HL-60 (cell line): Measurements from ENCODE around the gene UST.
"Not testable (repeated sequence)": the region's sequence is repeated elsewhere in the genome, so short reads cannot be mapped to it uniquely, and the experiment has no call there.

Source experiments
- DNase-seq, 2 experiments: peaks; one replicate each; pipeline ENCODE4 v3.0.0-alpha.2; 2010 to 2020; ENCODE audit warnings: low read depth in 1 of 2, low spot score in 1 of 2
- H3K27ac ChIP-seq: fragments of 250-450 bp; sonication (Bioruptor Pico); replicated peaks from 2 replicates; pipeline ENCODE4 v1.5.1; 2020; ENCODE audit warnings: mild to moderate bottlenecking, moderate library complexity
- H3K27me3 ChIP-seq: fragments of 250-450 bp; sonication (Bioruptor Pico); 2 replicates; pipeline ENCODE4 v1.5.1; 2021; ENCODE audit warnings: mild to moderate bottlenecking, moderate library complexity; ENCODE audit not compliant: insufficient read depth, poor library complexity, severe bottlenecking
- H3K4me3 ChIP-seq: replicated peaks from 2 replicates; pipeline ENCODE4 v1.5.1; 2011; ENCODE audit warnings: mild to moderate bottlenecking, control low read depth, low read length; ENCODE audit not compliant: insufficient read depth
- GABPA ChIP-seq: IDR thresholded peaks from 2 replicates; pipeline ENCODE4 v1.6.1; 2012; ENCODE audit warnings: low read depth
- POLR2AphosphoS5 ChIP-seq: IDR thresholded peaks from 2 replicates; pipeline ENCODE4 v1.6.1; 2012; ENCODE audit warnings: low read depth
- REST ChIP-seq: IDR thresholded peaks from 2 replicates; pipeline ENCODE4 v1.6.1; 2012; ENCODE audit warnings: low read depth; ENCODE audit not compliant: insufficient replicate concordance
- SPI1 ChIP-seq: IDR thresholded peaks from 2 replicates; pipeline ENCODE4 v1.6.1; 2012; ENCODE audit warnings: low read depth, mild to moderate bottlenecking, borderline replicate concordance
- TF ChIP-seq, protein P1 (sequence below): IDR thresholded peaks from one replicate; pipeline ENCODE4 v1.5.1; 2011; ENCODE audit warnings: low read length, control low read depth, inconsistent platforms; ENCODE audit not compliant: insufficient read depth

The UST gene

DNA sequence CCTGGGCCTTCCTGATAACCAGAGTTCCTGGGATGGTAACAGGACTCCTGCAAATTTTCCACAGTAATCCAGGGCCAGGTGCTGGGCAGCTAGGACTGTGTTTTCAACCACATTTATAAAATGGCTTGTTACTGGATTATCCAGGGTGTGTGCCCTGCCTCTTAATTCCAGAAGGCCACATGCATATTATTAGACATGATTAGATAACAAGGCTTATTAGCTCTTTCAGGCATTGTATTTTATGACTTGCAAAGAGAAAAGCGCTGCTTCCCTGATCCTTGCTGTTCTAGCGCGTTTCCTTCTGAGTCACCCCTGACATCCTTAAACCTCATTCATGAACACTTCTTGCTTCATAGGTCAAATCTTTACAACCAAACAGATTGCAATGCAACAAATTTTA, 208.6 kb downstream of the UST start:
- DNase-seq: no peak
- Histone ChIP-seq H3K4me3 (no peak overlapping the region), H3K27ac (no peak overlapping the region), H3K27me3 (peaks cover 7% of the 10 kb centered on the region)
- TF ChIP-seq GABPA: no peak
- TF ChIP-seq SPI1: no peak
- TF ChIP-seq POLR2AphosphoS5: no peak
- TF ChIP-seq, protein P1, sequence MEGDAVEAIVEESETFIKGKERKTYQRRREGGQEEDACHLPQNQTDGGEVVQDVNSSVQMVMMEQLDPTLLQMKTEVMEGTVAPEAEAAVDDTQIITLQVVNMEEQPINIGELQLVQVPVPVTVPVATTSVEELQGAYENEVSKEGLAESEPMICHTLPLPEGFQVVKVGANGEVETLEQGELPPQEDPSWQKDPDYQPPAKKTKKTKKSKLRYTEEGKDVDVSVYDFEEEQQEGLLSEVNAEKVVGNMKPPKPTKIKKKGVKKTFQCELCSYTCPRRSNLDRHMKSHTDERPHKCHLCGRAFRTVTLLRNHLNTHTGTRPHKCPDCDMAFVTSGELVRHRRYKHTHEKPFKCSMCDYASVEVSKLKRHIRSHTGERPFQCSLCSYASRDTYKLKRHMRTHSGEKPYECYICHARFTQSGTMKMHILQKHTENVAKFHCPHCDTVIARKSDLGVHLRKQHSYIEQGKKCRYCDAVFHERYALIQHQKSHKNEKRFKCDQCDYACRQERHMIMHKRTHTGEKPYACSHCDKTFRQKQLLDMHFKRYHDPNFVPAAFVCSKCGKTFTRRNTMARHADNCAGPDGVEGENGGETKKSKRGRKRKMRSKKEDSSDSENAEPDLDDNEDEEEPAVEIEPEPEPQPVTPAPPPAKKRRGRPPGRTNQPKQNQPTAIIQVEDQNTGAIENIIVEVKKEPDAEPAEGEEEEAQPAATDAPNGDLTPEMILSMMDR: no peak
- TF ChIP-seq REST: no peak

GRCh38 chr6:148956163-148956562, 209.3 kb downstream of the UST start:
- H3K4me3 ChIP-seq, H3K27me3 ChIP-seq, H3K27ac ChIP-seq, DNase-seq: not testable (repeated sequence)

DNA sequence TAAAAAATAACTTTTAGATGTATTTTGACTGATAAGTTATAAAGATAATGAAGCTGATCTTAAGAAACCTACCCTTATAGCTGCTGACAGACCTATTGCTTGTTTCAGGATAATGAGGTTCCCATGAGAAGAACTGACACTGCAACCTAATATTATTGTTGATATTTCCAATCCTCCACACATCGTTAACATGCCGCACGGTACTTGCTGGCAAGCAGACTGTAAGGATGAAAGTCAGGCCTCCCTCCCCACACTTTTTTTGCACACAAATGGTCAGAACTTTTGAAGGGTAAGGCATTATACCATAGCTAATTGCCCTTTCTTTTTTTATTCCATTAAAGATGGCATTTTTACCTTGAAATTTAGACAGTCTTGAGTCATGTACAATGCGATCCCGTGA, 210.9 kb downstream of the UST start:
- Histone ChIP-seq H3K27ac (no peak overlapping the region), H3K4me3 (no peak overlapping the region), H3K27me3 (no peaks in the 10 kb centered on the region)
- no peak for TF ChIP-seq POLR2AphosphoS5
- DNase-seq: no peak

DNA sequence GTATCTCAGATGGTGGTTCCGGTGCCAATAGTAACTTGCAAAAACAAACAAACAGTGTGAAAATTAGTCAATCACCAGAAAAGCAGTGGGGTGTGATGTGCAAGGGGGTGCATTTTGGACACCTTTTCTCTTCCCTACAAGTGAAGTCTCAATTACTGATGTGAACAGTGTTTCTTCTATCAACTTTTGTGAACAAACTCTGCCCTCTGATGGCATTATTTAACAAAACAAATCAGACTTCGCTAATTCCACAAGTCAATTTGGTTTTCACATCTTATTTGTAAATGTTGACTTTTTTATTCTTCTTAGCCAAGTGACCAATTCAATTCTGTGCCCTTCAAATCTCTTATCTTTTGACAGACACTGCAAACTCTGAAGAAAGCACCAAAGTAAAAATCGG, 212.2 kb downstream of the UST start:
- no peak for DNase-seq
- H3K4me3 ChIP-seq: no peak overlapping the region
- no peak for TF ChIP-seq GABPA
- TF ChIP-seq SPI1: no peak
- TF ChIP-seq, protein P1: no peak
- TF ChIP-seq POLR2AphosphoS5: no peak

DNA sequence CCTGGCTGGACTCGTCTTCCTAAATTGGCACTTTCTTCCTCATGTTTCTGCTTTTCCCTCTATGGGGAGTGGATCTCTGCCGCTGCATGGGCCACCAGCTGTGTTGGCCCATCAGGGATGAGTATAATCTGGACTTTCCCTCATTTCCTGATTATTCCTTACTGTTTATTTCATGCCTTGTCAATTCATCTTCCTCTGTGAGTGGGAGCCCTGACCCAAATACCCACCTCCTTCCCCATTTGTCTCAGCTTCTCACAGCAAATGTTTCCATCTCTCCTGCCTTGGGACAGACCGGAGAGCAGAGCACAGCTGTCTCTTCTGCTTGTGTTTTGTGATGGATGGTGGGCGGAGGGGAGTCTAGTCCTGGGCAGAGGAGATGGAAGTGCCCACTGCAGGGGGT, 212.7 kb downstream of the UST start:
- no peak for TF ChIP-seq POLR2AphosphoS5
- TF ChIP-seq, protein P1: no peak
- TF ChIP-seq SPI1: no peak
- TF ChIP-seq REST: no peak
- Histone ChIP-seq H3K27ac (no peak overlapping the region), H3K4me3 (no peak overlapping the region), H3K27me3 (no peaks in the 10 kb centered on the region)
- DNase-seq: no peak

More for the DNA sequence above, 212.2 kb downstream of the UST start:
- Histone ChIP-seq H3K27ac (no peak overlapping the region), H3K27me3 (no peaks in the 10 kb centered on the region)
